Measurements from ENCODE around the gene MMP15.

The MMP15 gene

DNA sequence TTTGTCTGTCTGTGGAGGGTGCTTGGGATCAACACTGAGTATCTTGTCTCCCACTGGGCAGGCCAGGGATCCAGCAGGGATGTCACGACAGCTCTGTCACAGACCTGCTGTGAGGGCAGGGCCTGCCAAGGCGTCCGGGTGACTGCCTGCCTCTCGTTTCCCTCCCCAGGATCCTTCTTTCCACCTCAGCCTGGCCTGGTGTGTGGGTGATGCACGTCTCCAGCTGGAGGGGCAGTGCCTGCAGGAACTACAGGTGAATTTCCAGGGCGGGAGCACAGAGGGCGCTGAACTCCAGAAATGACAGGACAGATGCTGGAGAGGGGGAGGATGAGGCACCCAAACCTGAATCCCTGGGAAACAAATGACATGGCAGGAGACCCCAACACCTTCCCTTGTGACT, 6.8 kb upstream of the MMP15 start:
- in situ Hi-C loops (cut with MboI; ENCODE audit: low sequenced_read_pairs): no loop called here

DNA sequence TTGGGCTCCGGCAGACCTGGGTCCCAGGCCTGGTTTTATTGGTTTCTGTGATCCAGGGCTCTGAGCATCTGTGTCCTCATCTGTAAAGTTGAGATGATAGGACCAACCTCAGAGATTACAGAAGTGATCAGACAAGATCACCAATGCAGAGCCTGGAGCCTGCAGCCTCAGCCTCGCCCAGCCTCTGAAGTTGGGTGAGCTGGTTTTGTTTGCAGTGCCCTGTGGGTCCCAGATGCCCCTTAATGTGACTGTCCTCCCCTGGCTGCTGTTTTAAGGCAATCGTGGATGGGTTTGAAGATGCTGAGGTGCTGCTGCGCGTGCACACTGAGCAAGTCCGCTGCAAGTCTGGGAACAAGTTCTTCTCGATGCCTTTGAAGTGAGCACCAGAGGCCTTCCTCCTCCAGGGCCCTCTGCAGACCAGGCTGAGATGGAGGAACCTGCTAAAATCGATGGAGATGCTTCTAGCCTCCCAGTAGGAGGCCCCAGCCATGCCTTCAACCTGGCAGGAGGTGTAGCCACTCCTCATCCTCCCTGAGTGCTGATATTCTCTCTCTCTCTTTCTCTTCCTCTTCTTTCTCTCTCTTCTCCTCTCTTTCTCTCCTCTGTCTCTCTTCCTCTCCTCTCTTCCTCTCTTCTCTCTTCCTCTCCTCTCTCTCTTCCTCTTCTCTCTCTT, 5.6 kb upstream of the MMP15 start:
- in situ Hi-C loops (cut with MboI; ENCODE audit: low sequenced_read_pairs): no loop called here

DNA sequence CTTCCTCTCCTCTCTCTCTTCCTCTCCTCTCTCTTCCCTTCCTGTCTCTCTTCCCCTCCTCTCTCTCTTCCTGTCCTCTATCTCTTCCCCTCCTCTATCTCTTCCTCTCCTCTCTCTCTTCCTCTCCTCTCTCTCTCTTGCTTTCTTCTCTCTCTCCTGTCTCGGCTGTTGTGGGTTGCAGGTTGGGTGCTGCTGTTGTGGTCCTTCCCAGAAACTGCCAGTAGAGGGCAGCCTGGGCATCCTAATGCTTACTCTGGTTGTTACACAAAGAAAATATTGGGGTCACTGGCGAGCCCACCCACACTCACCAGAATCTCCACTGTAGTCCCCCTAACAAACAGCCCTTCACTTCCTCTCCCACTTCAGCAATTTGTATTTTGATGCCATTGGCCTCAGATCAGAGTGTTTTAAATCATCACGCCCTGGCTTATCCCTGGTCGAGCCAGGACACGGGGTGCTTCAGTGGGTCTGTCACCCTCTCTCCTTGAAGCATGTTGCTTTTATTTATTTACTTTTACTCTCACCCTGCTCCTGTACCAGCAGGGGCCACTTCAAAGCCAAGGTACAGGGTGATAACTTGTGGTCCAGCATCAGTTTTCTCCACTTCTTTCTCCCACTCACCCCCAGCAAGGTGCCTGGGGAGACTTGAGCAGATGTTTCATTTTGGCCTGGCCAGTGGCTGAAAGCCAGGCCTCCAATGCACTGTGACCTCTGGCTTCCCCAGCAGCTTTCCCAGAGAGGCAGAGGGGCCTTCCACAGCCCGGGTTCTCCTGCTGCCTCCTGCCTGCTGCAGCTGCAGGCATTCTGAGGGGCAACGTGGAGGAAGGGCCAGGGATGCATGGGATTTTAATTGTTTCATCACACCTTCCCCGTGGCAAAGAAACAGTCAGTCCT, 4.7 kb upstream of the MMP15 start:
- in situ Hi-C loops (cut with MboI; ENCODE audit: low sequenced_read_pairs): no loop called here

DNA sequence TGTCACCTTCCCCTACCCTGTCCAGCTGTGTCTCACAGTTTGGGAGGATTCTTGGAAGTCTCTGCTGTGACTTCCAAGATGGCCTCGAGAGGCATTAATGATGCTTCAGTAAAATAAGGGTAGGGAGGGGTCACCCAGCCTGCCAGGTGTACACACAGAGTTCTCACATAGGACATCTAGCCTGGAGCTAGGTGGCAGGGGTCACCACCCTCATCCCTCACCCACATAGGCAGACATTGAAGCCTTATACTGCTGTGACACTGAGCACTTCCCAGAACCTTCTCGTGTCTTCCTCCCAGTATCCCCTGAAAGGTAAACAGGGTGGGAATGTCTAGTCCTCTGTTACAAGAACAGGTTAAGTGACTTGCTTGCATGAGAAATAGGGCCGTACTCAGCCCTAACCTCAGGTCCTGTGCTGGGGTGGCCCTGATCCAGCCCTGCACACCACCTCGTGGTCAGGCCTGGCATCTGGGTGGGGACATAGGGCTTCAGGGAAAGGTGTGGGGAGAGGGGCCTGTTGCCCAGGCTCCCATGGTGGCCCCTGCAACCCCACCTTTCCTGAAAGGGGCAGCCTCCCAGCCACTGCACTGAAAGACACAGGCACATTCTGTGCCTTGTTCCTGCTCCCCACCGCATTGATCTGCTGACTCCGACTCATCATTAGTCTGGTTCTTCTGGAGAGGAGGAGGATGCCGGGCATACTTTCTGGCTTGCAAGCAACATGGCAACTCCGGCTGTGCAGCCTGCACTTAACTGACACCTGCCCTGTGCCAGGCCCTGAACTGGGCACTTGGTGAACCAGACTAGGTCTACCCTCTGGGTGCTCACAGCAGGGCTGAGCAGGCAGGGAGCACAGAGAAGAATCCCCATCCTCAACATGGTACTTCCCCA, 3.6 kb upstream of the MMP15 start:
- in situ Hi-C loops (cut with MboI; ENCODE audit: low sequenced_read_pairs): no loop called here

DNA sequence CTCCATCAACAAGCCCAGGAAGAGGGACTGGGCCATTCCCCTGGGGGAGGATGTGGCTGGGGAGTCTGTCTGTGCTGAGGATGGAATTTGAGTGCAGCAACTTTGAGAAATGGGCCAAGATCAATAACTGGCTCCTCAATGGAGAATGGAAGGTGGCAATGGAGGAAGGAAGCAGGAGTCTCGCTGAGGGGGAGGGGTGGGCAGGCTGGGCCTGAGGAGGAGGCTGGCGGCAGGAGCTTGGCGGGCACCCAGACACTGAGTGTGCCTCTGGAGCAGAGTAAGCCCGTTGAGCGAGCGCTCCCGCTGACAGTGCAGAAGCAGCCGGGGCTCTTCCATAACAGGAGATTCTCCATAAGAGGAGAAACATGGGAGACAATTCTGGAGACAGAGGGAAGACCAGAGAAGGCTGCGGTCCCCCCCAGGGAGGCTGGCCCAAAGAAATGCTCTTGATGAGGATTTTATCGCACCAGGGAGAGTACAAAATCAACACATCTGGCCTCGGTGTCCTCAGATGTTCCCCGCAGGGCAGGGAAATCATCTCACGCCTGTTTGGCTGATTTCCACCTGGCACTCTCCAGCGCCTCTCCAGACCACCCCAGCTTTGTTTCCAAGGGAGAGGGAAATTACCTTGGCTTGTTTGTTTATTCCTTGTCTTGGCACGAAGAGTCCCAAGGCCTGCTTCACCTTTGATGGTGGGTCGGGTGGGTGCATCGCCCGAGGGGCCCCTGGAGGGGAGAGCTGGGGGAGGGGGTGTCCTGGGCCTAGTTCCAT, 2.8 kb upstream of the MMP15 start:
- in situ Hi-C loops (cut with MboI; ENCODE audit: low sequenced_read_pairs): no loop called here

DNA sequence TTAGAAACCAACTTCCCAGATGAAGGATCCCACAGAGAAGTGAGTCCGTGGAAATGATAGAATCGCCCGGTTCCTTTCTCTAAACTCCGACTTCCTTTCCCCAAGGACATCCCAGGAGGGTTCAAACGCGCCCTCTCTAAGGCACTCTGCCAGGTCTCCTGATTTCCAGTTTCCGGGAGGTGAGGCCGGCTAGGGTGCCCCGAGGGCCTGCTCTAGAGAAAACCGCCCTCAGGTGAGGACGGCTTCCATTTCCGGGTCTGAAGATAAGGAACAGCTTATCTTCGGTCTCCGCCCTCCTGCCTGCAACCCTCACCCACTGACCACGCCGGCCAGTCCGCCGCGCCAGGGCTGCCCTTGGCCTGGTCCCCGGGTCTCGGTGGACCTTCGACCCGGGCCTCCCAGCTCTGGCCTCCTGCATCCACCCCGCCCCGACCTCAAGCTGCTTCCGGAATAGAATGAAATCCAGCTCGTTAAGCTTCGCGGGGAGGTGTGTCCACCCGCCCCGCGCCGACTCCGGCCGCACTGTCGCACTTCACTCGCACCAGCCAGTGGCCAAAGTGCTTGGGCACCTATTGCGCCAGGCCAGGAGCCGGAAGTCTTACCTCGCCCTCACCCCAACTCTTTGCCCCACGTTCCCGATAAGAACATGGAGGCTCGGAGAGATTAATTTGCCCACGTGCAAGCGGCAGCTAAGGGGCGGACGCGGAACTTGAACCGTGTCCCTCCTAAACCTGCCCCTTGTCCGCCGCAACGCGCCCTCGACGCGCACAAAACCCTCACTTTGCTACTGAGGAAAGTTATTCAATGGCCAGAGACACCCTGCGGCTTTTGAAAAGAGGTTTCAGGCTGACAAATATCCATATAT, 836 bp upstream of the MMP15 start:
- in situ Hi-C loops (cut with MboI; ENCODE audit: low sequenced_read_pairs): no loop called here

DNA sequence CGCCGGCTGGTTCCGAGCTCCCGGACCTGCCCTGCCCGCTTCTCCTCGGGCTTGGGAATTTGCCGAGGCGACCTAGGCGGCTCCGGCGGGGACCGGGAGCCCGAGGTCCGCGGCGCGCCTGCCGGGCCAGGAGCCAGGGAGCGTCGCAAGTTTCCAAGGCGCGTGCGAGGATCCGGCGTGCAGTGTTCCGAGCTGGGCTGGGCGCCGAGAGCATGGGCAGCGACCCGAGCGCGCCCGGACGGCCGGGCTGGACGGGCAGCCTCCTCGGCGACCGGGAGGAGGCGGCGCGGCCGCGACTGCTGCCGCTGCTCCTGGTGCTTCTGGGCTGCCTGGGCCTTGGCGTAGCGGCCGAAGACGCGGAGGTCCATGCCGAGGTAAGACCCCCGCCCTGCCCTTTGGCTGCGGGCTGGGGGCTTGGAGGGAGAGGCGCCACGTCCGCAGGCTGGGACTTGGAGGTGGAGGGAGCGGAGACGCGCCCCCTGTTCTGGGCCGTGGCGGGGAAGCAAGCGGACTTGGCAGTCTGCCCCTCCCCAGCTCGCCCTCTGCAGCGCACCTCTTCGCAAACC, 668 bp downstream of the MMP15 start:
- in situ Hi-C loops (cut with MboI; ENCODE audit: low sequenced_read_pairs): no loop called here

DNA sequence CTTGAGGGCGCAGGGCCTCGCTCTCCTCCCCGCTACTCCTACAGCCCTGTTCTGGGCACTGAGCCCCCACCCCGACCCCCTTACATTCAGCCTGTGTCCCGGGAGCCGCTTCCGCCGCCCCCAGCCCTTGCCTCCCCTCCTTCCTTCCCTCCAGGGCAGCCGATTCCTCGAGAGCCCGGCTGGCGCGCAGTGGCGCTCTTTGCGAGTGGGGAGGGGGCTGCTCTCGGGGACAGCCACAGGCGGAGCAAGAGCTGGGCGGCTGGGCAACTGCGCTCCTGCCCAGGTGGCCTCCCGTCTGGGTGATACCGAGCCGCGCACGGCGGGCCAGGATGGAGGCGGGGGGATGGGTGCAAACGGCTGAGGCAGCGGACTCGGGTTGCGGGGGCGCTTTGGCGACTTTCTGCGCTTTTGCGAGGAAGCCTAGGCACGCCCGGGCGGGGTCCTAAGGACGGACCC, 1.2 kb downstream of the MMP15 start:
- in situ Hi-C loops (cut with MboI; ENCODE audit: low sequenced_read_pairs): no loop called here

DNA sequence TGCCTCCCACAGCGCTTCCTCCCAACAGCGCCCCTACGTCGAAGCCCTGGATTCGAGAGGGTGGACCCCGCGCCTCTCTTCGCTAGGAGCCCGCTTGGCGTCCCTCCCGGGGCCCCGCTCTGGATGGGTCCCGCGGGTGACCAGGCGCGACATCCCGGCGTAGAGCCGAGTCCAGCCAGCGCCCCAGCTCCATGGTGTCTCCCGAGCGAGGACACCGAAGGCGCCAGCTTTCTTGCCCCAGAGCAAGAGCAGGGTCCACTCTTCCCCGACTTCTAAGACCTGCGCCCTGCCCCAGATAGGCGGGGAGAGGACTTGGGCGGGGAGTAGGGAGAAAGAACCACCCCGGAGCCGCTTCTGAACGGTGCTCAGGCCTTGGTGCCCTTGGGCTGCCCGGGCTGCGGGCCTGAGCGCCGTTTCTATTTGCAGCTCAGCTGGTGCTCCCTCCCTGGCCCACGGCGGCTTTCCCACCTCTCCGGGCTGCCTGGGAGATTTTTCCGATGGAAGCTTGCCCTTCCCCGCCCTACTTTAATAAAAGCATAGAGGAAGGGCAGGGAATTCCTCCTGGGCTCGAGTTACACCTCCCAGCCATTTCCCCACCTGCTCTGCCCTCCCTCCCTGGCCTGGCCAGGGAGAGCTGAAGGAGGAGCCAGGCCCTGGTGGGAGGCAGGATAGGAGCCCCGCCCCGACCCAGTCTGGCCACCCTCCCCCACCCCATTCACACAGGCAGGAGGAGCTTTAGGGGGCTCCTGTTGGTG, 1.8 kb downstream of the MMP15 start:
- in situ Hi-C loops (cut with MboI; ENCODE audit: low sequenced_read_pairs): no loop called here

DNA sequence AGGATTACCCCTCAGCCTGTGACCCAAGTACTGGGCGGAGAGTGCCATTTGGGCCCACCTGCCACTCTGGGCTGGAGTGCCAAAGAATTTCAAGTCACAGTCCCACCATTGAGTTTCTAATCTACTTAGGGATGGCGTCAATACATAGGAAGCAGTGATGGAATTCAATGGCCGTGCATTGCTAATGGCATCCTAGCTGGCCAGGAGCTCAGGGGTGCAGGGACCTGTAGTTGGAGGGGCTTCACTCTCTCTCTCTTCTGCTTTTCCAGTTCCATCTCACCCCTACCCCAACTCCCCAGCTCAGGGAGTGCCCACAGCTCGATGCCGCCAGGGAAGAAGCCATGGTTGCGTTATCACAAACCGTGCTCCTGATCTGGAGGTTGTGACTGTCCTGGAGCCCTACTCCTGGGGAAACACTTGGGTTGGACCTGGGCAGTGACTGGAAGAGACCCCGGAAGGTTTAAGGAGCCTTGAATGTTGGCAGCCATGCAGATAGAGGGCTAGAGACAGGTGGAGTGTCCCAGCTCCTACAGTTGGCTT, 2.4 kb downstream of the MMP15 start:
- in situ Hi-C loops (cut with MboI; ENCODE audit: low sequenced_read_pairs): no loop called here

DNA sequence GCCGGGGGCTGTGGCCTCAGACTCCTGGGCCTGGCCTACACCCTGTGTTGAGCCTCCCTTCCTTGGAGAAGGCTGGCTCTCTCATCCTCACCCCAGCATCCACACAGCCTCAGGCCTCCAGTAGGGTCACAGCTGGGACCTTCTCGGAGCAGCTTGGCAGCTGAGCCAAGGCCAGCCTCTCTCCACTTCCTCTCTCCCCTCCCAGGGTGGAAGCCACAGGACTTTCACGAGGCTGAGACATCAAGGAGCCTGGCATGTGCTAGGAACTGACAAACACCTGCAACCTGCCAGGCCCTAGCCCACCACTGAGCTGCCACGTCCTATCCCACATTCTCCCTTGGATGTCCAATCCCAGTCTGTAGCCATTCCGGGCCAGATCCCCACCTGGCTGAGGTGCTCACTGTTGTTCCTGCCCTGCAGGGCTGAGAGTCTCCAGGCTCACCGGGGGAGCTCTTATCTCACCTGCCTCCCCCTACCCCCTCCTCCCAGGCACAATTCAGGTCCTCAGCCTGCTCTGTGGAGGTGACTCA, 3.1 kb downstream of the MMP15 start:
- in situ Hi-C loops (cut with MboI; ENCODE audit: low sequenced_read_pairs): no loop called here

DNA sequence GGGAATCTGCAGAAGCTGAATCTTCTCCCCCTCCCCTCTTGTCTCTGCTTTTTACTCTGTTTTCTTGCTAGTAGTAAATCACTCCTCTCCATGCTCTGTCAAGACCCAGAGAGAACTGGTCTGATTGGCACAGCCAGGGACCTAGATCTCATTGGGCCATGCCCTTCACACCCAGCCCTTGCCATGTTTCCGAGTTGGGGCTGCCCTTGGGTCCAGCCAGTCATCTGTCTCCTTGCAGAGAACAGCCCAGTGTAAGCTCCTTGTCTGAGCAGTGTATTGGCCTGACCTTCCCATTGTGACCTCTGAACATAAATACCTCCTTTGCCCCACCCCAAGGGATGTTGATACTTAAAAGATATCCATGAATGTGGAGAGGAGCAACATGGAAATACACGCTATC, 3.9 kb downstream of the MMP15 start:
- in situ Hi-C loops (cut with MboI; ENCODE audit: low sequenced_read_pairs): no loop called here

DNA sequence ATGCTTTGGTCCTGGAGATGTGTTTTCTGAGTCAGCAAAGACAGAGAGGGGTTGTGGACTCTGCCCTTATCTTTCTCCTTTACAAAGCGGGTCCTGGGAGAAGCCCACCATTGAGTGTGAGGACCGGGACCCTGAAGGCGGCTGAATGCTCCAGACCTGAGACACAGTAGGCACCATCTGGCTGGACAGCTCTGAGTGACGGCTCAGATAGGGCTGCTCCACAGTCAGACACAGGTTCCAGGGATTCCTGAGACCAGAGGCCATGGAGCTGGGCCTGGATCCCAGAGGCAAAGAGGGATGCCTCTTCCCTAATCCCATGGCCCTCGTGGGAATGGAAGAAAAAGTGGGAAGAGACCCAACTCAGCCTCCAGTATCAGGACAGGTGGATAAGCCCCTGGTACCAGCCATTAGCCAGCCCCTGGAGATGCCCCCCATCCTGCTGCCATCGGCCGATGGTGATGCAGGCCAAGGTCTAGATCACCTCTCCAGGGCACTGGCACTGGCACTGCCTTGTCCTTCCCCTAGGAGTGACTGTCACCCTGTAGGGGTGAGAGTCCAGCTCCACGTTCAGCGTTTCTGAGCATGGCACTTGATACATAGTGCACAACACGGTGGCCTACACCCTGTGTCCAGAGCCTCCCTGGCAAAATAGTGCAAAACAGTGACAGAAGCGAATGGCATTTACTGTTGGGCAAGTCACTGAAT, 4.7 kb downstream of the MMP15 start:
- in situ Hi-C loops (cut with MboI; ENCODE audit: low sequenced_read_pairs): no loop called here

DNA sequence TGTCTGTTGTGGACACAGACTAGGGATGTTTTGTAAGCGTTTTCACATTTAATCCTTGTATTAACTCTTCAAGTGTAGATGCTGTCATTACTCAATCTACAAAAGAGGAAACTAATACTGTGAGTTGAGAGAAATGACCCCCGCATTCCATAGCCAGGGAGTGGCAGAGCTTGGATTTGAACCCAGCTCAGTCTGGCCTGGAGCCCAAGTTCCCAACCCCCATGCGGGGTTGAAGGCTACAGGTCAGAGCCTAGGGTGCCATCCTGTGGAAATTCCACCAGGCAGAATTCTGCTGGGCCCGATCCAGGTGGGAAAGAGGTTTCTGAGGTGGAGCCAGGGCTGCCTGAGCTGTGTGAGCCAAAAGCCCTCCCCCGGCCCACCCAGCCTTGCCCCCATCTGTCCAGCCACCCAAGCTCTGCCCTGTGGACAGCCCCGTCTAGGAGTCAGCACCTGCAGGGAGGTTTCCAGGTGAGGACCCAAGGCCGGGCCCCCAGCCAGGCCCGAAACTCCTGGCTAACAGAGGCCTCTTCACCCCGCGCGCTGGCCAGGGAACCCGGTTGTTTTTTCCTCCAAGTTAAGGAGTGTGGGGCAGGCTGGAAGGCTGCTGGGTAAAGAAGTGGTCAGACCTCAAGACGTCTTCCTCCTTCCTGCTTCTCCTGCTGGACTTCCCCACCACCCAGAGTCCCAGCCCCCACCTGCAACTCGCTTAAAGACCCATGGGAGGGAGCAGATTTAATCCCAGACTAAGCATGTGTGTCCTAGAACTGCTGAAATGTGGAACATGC, 5.7 kb downstream of the MMP15 start:
- in situ Hi-C loops (cut with MboI; ENCODE audit: low sequenced_read_pairs): no loop called here

DNA sequence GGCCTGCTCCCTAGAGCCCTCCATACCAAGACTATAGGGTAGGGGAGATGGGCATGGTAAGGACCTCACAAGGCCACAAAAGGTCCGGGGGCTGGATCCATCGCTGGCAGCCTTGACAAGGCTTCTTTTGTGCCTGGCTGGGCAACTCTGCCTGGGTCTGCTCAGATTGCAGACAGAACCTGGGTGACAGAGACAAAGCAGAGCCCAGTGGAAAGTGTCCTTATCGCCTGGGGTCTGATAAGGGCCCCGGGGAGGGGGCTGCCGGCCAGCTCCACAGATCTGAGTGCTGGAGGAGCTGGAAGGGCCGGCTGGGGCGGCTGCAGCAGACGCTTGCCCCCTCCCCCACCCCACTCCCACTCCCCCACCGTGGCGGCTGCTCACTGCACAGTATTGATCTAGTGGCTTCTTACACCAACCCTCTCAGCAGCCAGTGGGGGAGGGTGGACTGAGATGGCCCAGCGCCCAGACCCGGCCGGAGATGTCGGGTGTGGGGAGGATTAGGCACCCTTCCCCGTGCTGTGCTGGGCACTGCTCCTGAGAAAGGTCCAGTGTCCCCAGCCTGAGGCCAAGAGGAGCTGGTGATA, 7.2 kb downstream of the MMP15 start:
- in situ Hi-C loops (cut with MboI; ENCODE audit: low sequenced_read_pairs): no loop called here

DNA sequence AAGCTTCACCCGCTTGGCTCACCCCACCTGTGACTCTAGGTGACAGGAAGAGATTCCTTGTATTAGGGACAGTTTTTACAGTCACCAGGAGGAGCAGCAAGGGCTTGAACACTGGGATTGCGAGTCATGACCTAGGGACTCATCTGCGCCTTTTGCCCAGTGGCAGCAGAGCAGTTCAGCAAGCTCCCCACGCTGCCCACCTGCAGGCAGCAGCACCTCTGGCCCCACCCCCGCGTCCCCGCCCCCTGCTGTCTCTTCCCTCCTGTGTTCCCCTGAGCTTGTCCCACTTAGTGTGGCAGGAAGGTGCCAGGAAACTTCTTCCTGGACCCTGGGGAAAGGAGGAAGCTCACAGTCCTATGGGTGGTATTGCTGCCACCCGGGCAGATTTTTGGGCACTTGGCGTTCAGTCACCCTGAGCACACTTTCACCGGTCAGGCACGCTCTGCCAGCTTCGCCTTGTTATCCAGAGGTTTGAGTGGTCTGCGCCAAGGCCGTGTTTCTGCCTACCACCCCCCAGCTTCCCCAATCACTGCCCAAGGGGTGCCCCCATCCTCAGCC, 8.7 kb downstream of the MMP15 start:
- in situ Hi-C loops (cut with MboI; ENCODE audit: low sequenced_read_pairs): no loop called here
